Neural progenitor cell (in vitro differentiated cells): ENCODE results near the gene OR4X1.

Experiments
- EZH2 ChIP-seq: fragments of 200-600 bp; sonication (generic); IDR thresholded peaks from 2 replicates; pipeline ENCODE4 v1.6.1; 2017; ENCODE audit warnings: antibody characterized with exemption, mild to moderate bottlenecking, moderate library complexity
- EZH2phosphoT487 ChIP-seq: fragments of 200-600 bp; sonication (generic); IDR thresholded peaks from 2 replicates; pipeline ENCODE4 v1.6.1; 2017; ENCODE audit warnings: antibody characterized with exemption
- TF ChIP-seq, protein P1 (sequence below): fragments of 200-600 bp; sonication (generic); IDR thresholded peaks from 2 replicates; pipeline ENCODE4 v1.5.1; 2017; ENCODE audit warnings: antibody characterized with exemption, mild to moderate bottlenecking

DNA sequence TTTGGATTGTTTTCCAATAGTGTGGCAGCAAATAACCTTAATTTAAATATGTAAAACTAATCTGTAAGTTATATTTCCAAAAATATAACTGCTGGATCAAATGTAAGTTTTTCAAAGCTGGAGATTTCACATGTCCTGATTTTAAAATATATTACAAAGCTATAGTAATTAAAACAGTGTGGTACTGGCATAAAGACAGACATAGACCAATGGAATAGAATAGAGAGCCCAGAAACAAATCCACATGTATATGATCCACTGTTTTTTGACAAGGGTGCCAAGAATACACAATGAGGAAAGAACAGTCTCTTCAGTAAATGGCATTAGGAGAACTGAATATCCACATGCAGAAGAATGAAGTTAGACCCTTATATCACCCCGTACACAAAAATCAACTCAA is 14.8 kb upstream of the OR4X1 start:
- TF ChIP-seq, protein P1, sequence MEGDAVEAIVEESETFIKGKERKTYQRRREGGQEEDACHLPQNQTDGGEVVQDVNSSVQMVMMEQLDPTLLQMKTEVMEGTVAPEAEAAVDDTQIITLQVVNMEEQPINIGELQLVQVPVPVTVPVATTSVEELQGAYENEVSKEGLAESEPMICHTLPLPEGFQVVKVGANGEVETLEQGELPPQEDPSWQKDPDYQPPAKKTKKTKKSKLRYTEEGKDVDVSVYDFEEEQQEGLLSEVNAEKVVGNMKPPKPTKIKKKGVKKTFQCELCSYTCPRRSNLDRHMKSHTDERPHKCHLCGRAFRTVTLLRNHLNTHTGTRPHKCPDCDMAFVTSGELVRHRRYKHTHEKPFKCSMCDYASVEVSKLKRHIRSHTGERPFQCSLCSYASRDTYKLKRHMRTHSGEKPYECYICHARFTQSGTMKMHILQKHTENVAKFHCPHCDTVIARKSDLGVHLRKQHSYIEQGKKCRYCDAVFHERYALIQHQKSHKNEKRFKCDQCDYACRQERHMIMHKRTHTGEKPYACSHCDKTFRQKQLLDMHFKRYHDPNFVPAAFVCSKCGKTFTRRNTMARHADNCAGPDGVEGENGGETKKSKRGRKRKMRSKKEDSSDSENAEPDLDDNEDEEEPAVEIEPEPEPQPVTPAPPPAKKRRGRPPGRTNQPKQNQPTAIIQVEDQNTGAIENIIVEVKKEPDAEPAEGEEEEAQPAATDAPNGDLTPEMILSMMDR, result no peak
- no peak for TF ChIP-seq EZH2
- no peak for TF ChIP-seq EZH2phosphoT487
